ENCODE data around the gene NRIP1. TPM values are rescaled to one million over a fixed set of nuclear protein-coding genes. Genes with fewer than 3 reads are reported as not detected.

Gene NRIP1
- total RNA-seq, 4 donors from 2014 or later: 15.9 to 21.6 (median 16.9) TPM

- TF ChIP-seq POLR2A (IDR thresholded peaks at IDR 0.05) (no peak), CTCF (IDR thresholded peaks at IDR 0.05) (no peak)
- no peak overlapping the region for H3K4me3 ChIP-seq (ENCODE audit: low read depth, poor library complexity, severe bottlenecking)
- DNase-seq (ENCODE audit: low spot score in 2 of 2): no peak
- intact Hi-C loops (cut with DNase I; ENCODE audit: low total_unique reads): no loop called here
- 89 to 94% methylated on average over 2 of the region's 2 CpGs for WGBS, 2 donors
Observed at GRCh38 chr21:15092745-15093144, 27.9 kb upstream of the NRIP1 start.

GRCh38 chr21:15090390-15090789, 25.6 kb upstream of the NRIP1 start:
- DNase-seq (ENCODE audit: low spot score in 2 of 2): no peak
- no peak overlapping the region for H3K4me3 ChIP-seq (ENCODE audit: low read depth, poor library complexity, severe bottlenecking)
- 90% methylated on average over 1 of the region's 1 CpG for WGBS, 2 donors
- intact Hi-C loops (cut with DNase I; ENCODE audit: low total_unique reads): no loop called here
- TF ChIP-seq POLR2A (IDR thresholded peaks at IDR 0.05) (no peak), CTCF (IDR thresholded peaks at IDR 0.05) (no peak)

GRCh38 chr21:15088488-15088887, 23.7 kb upstream of the NRIP1 start:
- TF ChIP-seq POLR2A (IDR thresholded peaks at IDR 0.05): no peak
- no peak for TF ChIP-seq CTCF (IDR thresholded peaks at IDR 0.05)
- no peak for DNase-seq (ENCODE audit: low spot score in 2 of 2)
- H3K4me3 ChIP-seq (ENCODE audit: low read depth, poor library complexity, severe bottlenecking): no peak overlapping the region
- intact Hi-C loops (cut with DNase I; ENCODE audit: low total_unique reads): no loop called here
- 94 to 95% methylated on average over 1 of the region's 1 CpG for WGBS, 2 donors

- DNase-seq (ENCODE audit: low spot score in 2 of 2): no peak
- TF ChIP-seq CTCF (IDR thresholded peaks at IDR 0.05): no peak
- TF ChIP-seq POLR2A (IDR thresholded peaks at IDR 0.05): no peak
- H3K4me3 ChIP-seq (ENCODE audit: low read depth, poor library complexity, severe bottlenecking): no peak overlapping the region
- intact Hi-C loops (cut with DNase I; ENCODE audit: low total_unique reads): no loop called here
Observed at GRCh38 chr21:15084668-15085067, 19.9 kb upstream of the NRIP1 start.

- TF ChIP-seq CTCF (IDR thresholded peaks at IDR 0.05) (no peak), POLR2A (IDR thresholded peaks at IDR 0.05) (no peak)
- WGBS, 2 donors: 53 to 79% methylated on average over 2 of the region's 2 CpGs
- no peak overlapping the region for H3K4me3 ChIP-seq (ENCODE audit: low read depth, poor library complexity, severe bottlenecking)
- DNase-seq (ENCODE audit: low spot score in 2 of 2): no peak
- intact Hi-C loops (cut with DNase I; ENCODE audit: low total_unique reads): no loop called here
Observed at GRCh38 chr21:15080526-15080925, 15.7 kb upstream of the NRIP1 start.

GRCh38 chr21:15079269-15079668, 14.5 kb upstream of the NRIP1 start:
- intact Hi-C loops (cut with DNase I; ENCODE audit: low total_unique reads): no loop called here
- DNase-seq (ENCODE audit: low spot score in 2 of 2): no peak
- TF ChIP-seq POLR2A (IDR thresholded peaks at IDR 0.05) (no peak), CTCF (IDR thresholded peaks at IDR 0.05) (no peak)
- H3K4me3 ChIP-seq (ENCODE audit: low read depth, poor library complexity, severe bottlenecking): no peak overlapping the region
- 89% methylated on average over 10 of the region's 10 CpGs for WGBS, 2 donors

Data from lower leg skin (tissue), 4 donors.